ENCODE results near the gene RPH3AL.
"Not testable (repeated sequence)": the region's sequence is repeated elsewhere in the genome, so short reads cannot be mapped to it uniquely, and the experiment has no call there.

The RPH3AL gene

DNA sequence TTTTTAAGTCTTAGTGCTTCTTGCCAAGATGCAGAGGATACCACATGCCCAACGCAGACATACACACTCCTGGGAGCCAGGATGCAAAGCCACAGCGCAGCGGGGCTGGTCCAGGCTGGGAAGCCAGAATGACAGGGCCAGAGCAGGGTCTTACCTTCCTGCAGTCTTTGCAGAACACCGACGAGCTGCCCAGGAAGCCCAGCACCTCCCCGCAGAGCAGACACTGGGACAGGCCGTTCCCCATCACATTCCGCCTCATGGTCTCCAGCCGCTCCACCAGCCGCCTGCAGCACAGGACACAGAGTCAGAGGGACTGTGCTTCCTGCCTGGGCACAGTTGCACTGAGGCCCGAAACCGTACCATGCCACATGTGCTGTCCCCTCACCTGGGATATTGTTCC lies 33.3 kb downstream of the RPH3AL start:
- DNase-seq (ENCODE audit: low read depth) = no peak

DNA sequence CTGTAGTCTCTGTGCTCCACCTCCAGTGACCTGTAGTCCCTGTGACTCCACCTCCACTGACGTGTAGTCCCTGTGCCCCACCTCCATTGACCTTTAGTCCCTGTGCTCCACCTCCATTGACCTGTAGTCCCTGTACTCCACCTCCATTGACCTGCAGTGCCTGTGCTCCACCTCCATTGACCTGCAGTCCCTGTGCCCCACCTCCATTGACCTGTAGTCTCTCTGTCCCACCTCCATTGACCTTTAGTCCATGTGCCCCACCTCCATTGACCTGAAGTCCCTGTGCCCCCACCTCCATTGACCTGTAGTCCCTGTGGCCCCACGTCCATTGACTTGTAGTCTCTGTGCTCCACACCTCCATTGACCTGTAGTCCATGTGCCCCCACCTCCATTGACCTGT lies 35.5 kb downstream of the RPH3AL start:
- not testable (repeated sequence) for DNase-seq (ENCODE audit: low read depth)

DNA sequence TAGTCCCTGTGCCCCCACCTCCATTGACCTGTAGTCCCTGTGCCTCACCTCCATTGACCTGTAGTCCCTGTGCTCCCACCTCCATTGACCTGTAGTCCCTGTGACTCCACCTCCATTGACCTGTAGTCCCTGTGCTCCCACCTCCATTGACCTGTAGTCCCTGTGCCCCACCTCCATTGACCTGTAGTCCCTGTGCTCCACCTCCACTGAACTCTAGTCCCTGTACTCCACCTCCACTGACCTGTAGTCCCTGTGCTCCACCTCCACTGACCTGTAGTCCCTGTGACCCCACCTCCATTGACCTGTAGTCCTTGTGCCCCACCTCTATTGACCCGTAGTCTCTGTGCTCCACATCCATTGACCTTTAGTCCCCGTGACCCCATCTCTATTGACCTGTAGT lies 37.2 kb downstream of the RPH3AL start:
- DNase-seq (ENCODE audit: low read depth) = not testable (repeated sequence)

DNA sequence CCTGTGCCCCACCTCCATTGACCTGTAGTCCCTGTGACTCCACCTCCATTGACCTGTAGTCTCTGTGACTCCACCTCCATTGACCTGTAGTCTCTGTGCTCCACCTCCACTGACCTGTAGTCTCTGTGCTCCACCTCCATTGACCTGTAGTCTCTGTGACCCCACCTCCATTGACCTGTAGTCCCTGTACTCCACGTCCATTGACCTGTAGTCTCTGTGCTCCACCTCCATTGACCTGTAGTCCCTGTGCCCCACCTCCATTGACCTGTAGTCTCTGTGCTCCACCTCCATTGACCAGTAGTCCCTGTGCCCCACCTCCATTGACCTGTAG lies 38.0 kb downstream of the RPH3AL start:
- DNase-seq (ENCODE audit: low read depth) = not testable (repeated sequence)

DNA sequence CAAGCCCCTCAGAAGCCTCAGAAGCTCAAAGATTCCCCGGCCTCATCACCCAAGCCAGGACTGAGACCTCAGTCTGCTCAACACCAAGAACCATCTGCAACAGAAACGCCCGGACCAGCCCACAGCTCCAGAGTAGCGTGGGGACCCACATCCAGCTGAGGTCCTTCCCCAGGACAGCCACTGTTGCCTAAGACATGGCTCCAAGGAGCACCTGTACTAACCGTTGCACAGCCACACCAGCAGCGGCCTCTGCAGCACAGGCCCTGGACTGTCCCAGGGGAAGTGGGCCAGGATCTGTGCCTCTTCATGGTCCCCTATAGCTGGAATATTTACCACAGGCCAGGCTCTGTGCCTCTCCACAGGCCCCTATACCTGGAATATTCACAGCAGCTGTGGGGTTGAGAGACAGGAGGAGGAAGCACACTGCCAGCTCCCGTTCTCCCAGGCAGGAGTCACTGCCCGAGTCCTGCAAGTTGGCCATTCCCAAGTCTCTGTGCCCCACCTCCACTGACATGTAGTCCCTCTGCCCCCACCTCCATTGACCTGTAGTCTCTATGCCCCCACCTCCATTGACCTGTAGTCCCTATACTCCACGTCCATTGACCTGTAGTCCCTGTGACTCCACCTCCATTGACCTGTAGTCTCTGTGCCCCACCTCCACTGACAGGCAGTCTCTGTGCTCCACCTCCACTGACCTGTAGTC lies 38.5 kb downstream of the RPH3AL start:
- DNase-seq (ENCODE audit: low read depth) = no peak

DNA sequence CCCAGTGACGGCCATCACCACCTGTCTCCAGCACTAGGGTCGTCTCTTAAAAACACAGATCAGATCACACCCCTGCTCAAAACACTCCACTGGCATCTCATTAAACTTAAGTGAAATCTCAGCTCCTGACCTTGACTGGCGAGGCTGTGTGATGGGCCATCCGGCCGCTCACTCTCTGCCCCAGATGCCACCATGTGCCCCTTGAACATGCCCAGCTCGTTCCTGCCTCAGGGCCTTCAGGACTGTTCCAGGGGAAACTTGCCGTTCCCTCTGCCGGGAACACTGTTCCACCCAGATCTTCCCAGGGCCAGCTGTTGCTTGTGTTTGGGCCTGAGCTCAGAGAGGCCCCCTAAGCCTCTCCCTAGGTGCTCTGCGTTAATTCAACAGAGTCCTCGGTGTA lies 39.4 kb downstream of the RPH3AL start:
- DNase-seq (ENCODE audit: low read depth) = no peak

DNA sequence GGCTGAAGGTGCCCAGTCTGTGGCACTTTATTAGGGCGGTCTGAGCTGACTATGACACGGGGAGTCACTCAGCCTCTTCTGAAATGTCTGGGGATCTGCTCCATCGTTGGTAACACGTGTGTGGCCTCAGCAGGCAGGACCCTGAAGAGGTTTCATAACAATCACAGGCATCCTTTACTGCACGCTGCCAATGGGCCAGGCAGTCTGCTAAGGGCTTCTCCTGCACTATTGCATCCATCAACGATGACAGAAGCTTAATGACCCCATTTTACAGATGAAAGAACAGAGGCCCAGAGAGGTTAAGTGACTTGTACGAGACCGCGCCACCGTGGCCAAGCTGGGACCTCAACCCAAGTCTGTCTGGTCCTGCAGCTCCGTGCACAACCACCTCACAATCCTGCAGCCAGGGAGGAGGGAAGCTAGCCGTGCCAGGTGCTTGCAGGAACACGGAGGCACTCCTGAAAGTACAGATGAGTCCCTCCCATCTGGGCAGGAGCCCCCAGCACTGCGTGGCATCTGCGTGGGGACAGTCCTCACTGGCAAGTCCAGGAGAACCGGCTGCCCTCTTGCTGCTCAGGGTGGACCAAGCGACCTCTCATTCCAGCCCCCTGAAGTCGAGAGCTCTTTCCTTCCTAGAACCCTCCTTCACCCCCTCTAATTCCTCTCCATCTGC lies 40.0 kb downstream of the RPH3AL start:
- no peak for DNase-seq (ENCODE audit: low read depth)

DNA sequence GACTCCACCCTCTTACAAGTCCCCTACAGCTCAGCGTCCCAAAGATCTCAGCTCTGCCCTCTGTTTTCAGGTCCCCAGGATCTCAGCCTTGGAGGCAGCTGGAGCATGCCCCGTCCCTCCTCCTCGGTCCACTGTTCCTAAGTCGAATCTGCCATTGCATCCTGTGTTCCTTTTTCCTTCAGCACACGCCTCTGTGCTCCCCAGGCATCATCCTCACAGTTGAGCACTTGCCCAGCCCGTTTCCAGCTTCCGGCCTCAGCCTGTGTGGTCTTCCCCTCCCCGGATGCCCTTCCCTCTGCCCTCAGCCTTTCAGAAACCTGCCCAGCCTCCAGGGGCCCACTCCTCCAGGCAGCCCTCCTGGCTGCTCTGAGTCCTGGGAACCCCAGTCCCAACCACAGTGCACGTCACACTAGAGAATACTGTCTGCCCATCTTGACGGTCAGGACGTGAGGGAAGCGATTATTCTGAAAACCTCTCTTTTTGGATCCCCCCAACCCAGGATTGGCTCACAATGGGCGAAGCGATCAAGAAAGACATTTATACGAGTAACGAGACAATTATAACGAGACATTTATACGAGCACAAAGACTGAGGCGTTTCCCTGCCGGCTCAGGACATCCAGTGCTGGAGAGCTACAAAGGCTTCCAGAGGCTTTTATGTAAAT lies 41.4 kb downstream of the RPH3AL start:
- no peak for DNase-seq (ENCODE audit: low read depth)

DNA sequence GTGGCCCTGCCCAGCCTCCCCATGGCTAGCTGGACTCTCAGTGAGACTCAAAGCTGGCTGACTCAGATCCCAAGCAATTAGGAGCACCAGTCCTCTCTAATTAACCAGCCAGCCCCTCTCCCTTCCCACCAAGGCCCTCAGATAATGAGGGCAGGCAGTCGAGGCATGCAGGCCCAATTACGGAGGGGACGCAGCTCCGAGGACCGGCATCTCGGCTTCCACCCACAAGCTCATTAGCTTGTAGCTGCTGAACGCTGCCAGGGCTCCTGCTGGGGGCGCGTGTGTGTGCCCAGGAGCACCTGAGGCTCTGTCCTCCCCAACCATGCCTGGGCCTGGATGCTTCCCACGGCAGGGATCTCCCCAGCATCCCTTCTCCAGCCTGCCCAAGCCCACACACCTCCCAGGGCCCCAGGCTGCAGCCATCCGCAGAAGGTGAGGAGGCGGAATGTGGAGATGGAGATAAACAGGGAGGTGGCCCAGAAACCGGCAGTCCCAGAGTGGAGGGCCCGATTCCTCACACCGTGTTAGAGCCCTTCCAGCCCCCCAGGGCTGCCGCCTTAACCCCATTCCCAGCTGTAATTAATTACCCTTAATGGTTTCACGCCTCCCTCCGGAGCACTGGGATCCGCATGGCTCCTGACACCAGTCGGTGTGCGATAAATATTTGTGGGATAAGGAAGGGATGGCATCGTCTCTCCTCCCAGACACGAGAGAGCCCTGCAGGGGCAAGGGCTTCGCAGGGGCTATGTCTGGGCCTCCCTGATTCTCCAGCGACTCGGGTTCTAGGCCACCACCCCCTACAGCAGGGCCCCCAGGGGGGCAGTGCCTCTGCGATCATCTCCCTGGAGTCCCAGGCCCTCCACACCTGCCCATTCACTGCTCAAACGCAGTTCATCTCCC lies 42.2 kb downstream of the RPH3AL start:
- DNase-seq (ENCODE audit: low read depth) = no peak

DNA sequence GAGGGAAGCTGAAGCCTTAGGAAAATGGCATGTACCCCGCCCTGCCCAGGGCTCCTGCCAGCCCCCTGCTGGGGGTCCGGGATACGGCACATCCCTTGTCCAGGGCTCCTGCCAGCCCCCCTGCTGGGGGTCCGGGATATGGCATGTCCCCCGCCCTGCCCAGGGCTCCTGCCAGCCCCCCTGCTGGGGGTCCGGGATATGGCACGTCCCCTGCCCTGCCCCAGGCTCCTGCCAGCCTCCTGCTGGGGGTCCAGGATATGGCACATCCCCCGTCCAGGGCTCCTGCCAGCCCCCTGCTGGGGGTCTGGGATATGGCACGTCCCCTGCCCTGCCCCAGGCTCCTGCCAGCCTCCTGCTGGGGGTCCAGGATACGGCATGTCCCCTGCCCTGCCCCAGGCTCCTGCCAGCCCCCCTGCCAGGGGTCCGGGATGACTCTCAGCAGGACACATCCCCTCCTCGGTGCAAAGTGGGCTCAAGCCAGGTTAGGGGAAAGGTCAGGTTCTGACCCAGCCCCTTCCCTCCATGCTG lies 43.2 kb downstream of the RPH3AL start:
- no peak for DNase-seq (ENCODE audit: low read depth)

DNA sequence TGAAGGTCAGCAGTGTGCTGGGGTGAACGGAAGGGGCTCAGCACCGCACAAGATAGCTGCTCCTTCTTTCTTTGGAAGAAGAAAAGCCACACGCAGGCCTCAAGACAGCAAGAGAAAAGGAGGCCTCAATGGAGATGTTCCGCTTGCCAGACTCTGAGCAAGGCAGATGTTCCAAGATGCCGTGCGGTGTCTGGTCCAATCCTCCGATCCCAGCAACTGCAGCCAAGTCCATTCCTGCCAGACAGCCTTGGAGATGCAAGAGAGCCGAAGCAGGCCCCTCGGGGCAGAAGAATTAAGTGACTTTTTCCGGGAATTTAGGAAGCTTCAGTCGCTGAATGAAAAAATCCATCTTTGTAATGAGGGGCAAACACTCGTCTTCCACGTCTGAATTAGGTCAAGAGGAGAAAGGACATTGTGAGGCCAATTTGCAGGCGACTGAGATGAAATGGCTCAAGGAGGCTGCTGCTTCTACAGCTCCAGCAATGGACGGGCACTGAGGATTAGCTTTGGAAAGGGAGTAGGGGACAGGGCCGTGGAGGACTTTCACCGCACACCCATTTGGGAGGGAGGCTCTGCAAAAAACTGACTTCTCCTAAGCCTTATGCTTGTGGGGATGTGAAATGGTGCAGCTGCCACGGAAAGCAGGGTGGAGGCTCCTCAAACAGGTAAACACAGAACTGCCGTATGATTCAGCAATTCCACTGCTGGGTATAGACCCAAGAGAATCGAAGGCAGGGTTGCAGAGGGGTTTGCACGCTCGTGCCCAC lies 44.7 kb downstream of the RPH3AL start:
- DNase-seq (ENCODE audit: low read depth) = no peak

DNA sequence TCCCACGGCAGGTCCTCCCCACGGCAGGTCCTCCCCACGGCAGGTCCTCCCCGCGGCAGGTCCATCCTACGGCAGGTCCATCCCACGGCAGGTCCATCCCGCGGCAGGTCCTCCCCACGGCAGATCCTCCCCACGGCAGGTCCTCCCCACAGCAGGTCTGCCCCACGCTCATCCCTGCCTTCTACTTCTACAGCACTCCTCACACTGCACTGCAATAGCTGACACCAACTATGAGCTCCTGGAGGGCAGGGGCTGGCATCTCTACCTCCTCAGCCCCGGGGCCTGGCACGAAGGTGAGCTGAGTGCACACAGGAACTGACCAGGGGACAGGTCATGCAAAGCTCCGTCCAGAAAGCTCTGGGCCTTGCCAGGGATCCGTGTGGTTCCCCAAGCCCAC lies 45.3 kb downstream of the RPH3AL start:
- no peak for DNase-seq (ENCODE audit: low read depth)

DNA sequence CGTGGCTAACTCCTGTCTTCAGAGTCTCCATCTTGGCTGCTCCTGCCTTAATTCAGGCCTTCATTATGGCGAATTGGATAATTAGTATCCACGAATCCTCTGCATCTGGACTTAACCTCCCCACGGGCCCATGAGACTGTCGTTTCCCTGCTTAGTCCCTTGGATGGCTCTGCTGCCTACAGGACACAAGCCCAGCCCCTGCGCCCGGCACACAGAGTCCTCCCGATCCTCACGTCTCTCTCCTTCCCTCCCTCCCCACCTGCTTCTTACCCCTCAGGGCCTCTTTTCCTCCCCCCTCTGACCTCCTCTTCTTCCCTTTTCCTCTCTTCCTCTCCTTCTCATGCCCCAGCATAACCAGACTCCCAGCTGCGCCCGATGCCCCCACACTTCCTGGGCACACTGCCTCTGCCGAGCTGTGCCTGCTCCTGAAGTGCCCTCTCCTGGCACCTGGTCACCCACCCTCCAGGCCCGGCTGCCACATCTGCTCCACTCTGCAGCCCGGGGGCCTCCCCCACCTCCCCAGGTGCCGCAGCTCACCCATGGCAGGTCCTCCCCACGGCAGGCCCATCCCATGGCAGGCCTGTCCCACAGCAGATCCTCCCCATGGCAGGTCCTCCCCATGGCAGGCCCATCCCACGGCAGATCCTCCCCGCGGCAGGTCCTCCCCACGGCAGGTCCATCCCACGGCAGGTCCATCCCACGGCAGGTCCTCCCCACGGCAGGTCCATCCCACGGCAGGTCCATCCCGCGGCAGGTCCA lies 45.9 kb downstream of the RPH3AL start:
- DNase-seq (ENCODE audit: low read depth) = no peak

DNA sequence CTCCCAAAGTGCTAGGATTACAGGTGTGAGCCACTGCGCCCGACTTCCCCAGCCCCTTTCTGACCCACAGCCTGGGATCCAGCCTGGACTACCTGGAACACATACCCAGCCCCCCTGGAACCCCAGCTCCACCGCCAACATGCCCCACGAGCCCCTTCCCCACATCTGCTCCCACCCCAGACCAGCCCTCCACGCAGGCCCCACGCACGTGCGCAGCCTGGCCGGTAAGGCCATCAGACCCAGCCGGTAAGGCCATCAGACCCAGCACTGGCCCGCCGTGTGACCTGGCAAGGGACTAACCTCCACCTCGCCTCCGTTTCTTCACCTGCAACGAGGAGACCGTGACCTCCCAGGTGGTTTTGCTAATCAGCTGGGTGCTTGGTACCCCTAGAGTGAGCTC lies 46.5 kb downstream of the RPH3AL start:
- DNase-seq (ENCODE audit: low read depth) = no peak

DNA sequence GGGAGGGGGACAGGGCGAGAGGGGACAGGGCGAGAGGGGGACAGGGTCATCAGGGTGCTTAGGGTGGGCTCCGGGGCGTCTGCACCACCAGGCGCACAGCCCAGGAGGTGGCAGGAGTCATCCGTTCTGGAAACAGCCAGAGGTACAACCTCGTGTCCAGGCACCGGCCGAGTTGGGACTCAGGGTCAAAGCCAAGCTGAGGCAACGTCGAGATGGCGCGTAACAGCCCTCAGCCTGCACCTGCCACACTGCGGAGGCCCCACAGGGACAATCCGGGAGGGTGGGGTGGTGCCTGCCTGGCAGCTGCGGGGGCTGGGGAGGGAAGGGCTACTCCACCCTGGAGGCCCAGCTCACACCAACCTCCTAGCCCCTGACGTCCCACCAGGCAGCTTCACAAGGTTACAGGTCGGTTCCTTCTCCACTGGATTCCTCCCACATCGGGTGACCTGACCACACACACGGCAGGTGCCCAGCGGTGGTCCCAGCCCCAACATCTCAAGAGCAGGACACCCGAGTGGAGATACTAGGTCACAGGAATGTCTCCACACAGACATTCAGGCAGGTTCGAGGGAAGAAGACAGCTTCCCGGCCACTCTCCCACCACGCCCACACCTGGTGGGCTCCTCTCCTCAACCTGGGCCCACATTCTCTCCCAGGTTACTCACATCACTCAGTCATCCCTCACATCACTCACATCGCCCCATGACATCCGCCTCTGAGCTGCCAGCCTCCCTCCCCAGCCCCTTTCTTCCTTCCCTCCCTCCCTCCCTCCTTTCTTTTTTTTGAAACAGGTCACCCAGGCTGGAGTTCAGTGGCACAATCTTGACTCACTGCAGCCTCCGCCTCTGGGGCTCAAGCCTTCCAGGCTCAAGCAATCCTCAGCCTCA lies 47.3 kb downstream of the RPH3AL start:
- DNase-seq (ENCODE audit: low read depth) = no peak

DNA sequence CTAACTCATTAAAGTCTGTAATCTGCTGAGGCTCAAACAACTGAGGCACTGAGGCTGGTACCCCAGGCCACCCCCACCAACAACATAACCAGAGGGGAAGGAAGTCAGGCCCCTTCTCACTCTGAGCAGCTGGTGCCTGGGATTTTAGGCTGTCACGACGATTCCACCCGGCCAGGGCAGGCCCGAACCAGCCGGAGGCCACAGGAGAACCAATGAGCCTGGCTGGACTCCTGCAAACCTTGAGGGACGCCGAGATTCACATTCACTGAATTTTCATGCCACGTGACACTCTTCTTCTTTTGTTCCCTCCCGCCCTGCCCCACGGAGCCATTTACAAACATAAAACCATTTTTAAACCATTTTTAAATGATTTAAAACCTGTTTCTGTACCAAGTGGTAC lies 48.1 kb downstream of the RPH3AL start:
- DNase-seq (ENCODE audit: low read depth) = no peak

DNA sequence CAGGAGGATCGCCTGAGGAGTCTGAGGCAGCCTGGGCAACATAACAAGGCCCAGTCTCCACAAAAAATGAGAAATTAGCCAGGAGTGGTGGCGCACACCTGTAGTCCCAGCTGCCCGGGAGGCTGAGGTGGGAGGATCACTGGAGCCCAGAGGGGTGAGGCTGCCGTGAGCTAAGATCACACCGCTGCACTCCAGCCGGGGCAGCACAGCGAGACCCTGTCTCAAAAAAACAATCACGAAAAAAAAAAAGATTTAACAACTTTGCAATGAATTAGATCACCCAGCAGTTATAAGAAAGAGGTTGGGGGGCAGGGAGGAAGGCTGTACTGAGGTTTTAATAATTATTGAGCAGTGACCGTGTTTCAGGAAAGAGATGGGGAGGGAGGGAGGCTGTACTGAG lies 49.4 kb downstream of the RPH3AL start:
- DNase-seq (ENCODE audit: low read depth) = no peak

DNA sequence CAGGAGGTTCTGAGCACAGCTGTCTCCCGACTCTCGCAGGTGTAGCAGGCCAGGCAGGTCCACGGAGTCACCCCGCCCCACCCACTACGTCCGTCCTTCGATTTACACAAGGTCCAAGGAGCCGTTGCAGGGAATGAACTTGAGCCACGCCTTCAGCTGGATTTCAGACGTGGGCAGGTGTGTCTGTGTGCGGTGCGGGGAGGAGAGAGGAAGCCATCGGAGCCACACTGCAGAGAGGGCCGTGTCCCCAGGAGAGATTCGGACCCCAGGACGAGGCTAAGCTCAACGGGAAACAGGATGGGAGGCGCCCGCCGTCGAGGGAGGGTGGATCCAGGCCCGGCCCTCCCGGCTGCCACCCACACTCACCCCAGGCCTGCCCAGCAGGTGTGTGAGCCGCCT lies 50.3 kb downstream of the RPH3AL start:
- no peak for DNase-seq (ENCODE audit: low read depth)

DNA sequence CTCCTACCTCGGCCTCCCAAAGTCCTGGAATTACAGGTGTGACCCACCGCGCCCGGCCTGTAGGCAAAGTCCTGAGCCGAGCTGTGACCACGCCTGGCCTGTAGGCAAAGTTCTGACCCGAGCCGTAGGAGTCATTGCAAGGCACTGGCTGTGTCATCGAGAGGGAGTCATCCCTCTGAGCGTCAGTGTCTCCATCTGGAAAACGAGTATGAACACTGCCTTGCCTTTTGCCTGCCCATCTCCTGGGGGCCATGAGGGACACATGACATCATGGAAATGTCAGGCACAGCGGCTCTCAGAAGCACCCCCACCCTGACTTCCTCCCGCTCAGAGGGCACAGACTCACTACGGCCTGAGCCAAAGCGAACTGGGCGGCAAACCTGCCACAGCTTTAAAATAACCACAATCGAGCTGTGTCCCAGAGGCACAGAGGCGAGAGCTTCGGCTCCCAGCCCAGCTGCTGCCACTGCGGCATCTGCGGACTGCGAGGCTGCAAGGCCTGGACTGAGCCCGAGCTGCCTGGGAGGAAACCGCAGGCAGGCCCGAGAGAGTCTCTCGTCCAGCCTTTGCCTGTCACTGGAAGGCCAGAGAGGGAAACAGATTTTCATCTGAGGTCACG lies 50.8 kb downstream of the RPH3AL start:
- no peak for DNase-seq (ENCODE audit: low read depth)

Measured in stimulated activated CD4-positive, alpha-beta T cell treated with anti-CD3 and anti-CD28 coated beads, Interleukin-2, amount 100 ng/mL, for 4 hours (primary cell).